Midbrain (tissue), 1 donor: ENCODE results near the gene NPEPL1.

Experiments
- DNase-seq: peaks from one replicate; lab custom pipeline; 2025; lab: John Stamatoyannopoulos, UW

NPEPL1 gene

DNA sequence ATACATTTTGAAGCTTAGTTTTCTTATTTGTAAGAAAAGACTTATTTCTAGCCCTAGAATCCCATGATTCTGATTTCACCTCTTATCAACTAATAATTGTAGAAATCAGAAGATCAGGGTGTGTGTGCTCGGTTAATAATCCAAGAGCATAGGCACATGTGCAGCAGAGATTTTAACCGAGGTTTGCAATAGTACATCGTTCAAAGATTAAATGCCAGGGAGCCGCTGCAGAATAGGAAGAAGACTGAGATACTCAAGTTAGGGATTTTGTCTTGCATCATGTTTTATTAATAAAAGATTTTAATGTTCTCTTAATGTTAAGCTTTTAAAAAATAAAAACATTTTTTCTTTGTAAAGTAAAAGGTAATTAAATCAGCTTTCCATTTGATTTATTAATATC lies 34.6 kb upstream of the NPEPL1 start:
- DNase-seq: no peak

DNA sequence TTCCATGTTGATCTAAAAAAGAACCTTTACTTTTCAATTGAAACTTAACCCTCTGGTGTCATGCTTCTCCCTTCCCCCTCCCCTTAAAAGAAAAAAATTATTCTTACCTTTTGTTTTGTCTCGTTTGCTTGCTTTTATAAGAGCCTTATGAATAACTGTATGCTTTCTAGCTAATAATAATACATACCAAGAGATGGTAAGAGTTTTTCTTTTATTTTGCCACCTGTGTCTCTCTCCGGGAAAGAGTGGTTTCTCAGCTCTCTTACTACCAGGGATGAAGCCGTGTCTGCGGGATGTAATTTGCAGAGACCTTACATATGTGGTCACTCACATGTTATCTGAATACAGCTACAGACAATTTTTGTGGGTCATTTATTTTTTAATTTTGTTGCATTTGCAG lies 33.8 kb upstream of the NPEPL1 start:
- DNase-seq: no peak

DNA sequence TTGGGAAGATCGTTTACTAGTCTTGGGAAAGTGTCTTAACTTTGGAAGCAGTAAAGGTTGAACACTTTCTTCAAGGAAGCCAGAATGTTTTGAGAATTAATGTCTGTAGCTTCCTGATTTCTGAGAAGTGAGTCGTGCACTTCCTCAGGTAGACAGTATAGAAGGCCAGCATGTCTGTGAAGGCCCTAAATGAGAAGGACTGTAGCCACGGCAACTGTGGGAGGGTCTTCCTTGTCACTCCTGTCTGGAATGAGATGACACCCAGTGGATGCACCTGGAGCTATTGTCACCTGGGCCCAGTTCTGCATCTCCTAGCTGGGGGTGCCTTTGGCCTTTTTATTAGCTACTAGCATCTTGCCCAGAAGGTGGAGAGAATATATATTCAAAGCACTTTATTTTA lies 32.8 kb upstream of the NPEPL1 start:
- DNase-seq: no peak

DNA sequence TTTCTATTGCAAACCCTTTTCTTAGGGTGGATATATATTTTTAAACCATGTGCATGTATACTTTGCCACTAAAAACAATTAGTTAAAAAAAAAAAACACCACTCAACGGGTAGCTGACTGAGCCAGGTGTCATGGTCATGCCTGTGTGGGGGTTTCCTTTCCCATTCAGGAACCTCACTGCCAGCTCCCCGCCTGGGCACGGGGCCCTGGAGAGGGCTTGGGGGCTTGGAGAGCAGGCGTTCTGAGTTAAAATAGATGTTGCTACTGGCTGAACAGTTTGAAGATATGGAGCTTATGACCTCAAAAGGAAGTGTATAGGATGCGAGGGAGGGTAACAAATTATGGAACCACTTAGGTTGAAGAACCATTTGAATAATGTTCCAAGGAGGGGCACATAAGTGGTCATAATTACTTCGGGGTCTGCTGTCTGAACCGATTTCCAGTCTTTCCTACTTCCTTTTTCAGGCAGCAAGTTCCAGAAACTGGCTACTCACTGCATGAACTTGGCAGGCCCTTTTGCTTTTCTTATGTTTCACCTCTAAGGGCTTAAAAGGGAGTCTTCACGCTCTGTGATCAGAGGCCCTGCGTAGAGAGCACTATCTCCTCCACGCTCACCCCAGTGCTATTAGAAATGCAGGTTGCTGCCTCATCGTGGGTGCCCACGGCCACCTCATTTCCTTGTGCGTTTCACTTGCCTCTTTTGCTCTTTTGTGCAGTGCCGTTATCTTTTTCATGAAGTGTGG lies 31.6 kb upstream of the NPEPL1 start:
- no peak for DNase-seq

DNA sequence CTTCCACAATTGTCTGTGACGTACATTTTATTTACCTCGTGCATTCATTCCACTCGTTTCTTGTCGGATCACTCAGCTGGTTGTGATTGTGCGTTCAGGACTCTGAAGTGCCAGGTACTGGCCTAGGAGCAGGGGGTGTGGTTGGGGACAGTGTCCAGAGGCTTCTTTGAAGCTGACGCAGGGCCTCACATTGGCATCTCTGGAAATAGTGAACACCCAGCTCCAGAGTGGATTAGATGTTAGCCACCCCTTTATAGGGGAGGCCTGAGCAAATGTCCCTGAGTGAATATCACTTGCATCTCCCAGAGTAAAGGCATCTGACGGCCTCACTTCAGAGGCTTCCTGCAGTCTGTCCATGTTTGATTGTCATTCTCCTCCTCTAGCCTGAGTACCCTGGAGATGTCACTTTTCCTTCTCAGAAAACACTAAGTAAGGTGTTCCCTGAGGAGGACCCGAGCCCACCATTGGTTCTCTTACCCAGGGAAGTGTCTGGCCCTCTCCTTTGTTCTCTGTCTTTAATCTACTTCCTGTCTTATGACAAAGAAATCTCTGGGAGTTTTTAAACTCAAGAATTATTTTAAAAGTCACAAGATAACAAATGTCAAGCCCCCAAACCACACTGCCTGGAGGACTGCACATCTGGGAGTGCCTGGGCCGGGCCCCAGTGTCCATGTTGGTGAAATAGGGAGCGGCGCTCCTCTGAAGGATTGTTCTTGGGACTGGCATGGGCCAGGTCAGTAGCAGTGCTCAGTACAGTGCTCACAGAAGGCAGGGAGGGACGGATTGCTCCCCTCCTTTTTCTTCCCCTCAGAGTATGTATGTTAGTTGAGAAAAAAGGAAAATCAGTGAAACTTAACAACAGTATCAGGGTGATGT lies 30.8 kb upstream of the NPEPL1 start:
- DNase-seq: no peak

DNA sequence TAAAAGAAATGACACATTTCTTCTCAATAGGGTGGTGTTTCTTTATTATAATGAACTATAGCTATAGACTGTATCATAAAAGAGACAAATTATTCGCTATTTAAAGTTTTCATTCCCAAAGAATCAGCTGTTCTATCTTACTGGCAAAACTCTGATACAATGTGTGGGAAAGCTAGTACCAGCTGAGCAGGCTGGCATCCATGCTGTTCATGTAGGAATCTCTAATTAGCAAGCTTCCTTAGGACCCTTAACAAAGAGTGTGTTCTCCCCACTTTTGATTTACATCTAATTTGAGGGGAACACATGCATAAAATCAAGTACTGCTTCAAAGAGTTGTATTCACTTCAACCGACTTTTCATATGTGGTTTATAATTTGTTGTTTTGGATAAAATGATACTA lies 28.3 kb upstream of the NPEPL1 start:
- no peak for DNase-seq

DNA sequence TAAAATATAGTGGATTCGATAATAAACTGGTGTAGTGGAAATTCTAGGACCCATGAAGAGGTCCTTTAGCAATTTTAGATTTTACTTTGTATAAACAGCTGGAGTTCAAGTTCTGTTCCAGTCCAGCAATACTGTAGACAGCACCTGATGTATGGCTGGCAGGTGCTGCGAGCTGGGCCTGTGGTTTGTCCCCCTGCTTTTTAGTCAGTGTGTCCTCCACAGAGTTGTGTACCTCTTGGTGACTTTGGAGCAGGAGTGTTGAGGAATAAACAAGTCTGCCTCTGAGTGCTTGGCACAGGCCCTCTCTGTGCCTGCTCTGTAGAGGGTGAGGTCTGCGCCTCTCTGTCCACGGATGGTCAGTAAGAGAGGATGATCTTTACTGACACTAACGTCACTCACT lies 27.7 kb upstream of the NPEPL1 start:
- DNase-seq: no peak

DNA sequence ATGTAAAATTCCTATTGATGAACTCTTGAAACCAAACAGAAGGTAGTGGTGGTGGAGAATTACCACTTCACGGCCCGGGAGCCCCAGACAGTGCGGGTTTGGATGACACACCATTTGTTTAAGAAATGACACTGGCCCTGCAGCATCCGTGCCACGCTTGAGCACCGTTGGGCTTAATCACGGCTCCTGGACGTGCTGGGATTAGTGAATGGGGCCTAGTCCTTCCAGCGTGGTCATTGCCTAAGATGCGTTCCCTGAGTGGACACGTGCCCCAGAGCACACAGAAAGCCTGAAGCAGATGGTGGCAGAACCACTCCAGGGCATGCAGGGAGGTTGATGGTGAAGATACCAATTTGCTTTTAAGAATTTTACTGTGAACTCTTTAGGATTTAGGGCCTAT lies 27.0 kb upstream of the NPEPL1 start:
- no peak for DNase-seq

DNA sequence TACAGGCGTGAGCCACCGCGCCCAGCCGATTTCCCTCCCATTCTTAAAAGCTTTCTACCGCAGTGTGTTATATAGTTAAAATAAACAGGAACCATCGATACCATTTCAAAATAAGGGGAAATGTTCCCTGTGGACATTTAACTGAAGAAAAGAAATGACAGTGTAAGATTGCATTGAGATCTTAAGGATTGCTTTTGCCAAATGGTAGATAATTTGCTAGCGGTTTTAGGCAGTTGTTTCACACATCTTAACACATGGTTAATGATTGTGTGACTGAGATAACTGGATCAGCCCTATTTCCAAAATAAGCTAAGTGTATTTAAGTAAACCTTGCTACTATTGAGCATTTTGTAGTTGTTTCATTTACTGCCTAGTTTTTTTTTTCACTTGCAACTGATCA lies 25.9 kb upstream of the NPEPL1 start:
- no peak for DNase-seq

DNA sequence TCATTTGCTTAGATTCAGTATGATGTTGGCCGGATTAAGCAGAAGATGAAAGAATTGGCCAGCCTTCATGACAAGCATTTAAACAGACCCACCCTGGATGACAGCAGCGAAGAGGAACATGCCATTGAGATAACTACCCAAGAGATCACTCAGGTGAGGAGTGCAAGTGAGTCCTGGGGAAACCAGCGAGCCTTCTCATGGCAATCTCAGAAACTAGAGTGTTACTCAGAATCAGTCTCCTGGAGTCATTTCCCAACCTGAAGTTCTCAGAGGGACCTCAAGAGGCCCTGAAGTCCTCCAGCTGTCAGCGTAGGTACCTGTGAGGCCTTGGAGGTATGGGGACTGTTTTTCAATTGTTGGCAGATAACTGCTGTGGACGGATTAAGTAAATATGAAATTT lies 24.6 kb upstream of the NPEPL1 start:
- no peak for DNase-seq

DNA sequence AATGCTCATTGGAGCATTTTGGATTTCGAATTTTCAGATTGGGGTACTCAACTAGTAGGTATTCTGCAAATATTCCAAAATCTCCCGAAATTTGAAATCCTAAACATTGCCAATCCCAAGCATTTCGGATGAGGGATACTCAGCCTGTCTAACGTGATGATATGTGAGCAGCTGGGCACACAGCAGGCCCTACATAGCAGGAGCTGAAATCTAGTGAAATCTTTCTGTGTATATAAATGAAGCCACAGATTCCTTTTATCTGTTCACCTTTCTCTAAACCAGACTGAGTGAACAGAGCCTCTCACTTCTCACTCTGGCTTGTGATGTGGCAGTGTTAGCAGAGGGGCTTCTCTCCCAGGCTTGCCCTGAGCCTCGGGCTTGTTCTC lies 23.7 kb upstream of the NPEPL1 start:
- no peak for DNase-seq

DNA sequence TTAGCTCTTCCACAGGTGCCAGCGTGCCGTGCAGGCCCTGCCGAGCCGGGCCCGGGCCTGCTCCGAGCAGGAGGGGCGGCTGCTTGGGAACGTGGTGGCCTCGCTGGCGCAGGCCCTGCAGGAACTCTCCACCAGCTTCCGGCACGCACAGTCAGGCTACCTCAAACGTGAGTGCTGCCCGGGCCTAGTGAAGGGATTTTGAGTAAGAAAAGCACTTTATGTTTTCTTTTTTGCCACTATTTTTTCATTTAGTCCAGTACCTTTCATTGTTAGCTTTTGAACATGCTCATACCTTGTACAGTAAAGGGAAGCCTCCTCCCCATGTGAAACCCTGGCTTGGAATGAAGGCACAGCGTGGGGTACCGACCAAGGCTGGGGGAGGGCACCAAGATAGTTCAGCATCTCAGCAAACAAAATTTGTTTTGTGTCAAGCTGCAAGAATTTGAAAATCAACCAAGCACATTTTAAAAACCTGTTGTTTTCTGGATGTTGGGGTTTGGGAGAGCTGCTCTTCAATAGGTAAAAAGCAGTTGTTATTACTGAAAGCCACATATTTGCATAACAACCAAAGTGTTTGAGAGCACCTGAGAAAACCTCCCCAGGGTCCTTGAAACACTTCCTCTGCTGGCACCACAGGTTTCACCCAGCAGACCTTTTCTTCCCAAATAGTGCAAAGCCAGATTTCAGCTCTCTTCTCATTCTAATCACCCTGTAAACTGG lies 23.2 kb upstream of the NPEPL1 start:
- DNase-seq: no peak

DNA sequence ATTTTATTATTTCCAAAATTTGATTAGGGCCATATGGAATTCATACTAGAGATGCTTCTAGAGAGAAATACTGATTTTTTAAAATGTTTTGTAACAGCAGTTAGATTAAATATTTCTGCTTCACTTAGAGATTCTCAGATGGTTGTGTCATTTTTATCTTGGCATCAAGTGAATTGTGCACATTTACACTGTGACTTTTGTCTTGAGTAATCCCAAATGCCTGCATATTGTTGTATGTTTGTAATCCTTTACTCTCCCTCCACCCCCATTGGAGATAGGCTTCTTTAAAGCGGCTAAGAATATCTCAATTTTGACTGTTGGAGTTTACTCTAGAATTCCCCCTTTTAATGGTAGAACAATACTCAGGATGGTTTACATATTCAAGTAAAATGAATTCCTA lies 22.5 kb upstream of the NPEPL1 start:
- DNase-seq: no peak

DNA sequence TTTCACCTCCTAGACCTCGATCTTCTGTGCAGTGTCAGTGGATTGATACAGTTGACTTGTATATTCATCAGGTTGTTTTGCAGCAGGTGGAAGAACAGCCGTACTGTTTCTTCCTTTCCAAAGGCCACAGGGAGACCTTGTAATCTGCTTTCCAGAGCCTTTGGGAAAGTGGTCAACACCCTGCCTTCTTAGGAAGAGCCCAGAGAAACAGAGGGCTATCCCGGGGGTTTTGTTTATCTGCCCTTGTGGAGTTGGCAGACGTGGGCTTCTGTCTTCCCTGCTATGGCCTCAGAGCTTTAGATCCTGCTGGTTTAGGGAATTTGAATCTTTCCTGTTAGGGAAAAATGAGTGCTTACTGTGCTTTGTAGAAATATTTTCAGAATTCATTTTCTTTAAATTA lies 21.9 kb upstream of the NPEPL1 start:
- DNase-seq: no peak

DNA sequence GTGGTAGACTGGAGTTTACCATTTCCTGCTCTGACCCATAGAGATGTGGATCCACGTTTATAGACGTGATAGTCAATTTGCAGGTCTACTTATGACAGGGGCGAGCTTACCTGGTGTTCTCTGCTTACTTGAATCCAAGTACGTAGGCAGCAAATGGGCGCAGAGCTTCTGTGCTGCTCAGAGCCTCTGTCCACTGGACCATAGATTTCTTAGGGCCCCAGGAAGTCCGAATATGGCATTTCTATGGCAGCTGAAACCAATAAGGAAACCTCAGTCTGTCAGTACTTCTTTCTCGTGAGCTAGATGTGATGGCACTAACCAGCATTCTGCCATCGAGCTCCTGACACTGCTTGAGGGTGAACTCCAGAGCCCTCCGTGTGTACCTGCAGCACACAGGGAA lies 19.5 kb upstream of the NPEPL1 start:
- no peak for DNase-seq

DNA sequence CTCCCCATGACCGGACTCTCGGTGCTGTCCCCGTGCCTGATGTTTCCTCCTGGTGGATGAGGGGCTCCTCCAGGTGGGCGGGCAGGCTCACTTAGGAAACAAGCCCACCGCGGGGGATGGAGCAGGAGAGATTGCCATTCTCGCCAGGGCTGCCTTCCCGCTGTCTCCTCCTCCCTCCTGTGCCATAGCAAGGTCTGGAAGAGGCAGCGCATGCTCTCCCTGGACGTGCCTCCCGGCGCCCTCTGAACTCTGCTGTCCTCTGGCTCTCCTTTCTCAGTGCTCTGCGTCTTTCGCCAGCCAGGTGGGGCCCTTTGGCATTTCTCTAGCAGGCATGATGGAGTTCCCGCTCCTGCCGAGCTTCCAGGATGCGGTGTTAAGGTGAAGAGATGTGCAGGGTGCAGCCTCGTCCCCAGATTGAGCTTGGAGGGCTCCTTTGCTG lies 17.4 kb upstream of the NPEPL1 start:
- DNase-seq: no peak

DNA sequence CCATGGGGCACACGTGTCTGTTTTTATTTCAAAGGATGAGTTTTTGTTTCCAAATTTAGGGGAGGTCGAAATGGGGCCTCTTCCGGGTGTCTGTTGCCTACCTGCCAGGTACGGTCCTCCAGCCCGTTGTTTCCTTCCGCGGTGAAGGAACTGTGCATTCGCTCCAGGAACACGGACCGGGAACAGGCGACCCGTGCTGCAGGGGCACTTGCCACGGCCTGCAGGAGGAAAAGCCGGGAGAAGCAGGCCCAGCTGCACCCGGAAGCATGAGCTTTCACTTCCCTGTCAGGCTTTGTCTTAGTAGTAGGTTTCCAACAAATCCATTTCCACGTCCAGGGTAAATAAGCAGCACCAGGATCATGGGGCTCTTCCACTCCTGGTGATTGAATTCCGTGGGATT lies 17.0 kb upstream of the NPEPL1 start:
- no peak for DNase-seq

DNA sequence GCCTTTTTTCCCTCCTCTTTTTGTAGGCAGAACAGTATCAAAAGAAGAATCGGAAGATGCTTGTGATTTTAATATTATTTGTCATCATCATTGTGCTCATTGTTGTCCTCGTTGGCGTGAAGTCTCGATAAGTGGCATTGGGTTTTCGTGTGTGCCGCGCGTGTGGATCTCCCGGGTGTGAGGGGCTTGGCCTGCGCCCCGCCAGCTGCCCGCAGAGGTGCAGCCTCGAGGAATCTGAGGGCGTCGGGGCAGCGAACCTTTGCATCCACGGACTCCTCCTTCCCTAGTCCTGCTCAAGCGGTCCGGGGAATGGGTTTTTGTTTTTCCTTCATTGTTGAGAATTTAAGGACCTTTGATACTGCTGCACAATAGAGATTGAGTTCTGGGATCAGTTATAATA lies 16.4 kb upstream of the NPEPL1 start:
- DNase-seq: no peak

DNA sequence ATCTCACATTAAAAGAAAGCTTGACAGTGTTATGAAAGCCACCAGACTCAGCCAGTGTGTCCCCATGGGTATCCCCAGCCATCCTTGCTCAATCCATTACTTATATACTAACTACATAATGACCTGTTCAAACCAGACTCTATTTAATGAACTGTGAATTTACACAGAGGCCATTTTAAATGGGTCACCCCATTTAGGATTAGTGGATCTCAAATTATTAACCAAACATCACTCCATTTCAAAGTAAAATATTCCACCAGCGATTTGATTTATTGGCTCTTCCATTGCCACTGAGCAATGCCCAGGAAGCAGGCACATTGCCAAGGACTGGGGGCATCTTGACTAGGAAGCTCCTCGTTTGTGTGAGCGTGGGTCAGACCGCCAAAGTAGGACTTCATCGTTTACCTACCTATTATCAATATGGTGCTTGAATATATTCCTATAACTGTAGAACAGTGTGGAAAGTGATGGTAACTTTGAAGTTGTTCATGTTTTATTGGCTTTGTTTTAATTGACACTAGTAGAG lies 15.5 kb upstream of the NPEPL1 start:
- no peak for DNase-seq

DNA sequence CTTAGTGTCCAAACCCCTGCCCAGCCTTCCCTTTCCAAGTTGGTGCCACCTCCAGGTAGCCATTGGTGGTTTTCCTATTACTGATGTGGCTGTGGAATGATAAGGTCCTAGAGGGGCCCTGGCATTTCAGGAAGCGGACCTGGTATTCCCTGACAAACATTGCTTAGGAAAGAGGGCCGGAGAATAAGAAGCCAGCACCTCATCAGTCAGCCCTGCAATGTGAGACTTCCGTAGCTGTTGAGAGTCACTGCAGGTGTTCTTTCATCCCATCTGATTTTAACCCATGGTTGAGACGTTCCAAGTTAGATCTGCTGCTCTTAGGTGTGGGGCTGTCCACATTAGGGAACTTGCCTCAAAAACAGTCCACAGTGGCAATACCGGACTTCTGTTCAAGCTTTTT lies 14.8 kb upstream of the NPEPL1 start:
- no peak for DNase-seq

DNA sequence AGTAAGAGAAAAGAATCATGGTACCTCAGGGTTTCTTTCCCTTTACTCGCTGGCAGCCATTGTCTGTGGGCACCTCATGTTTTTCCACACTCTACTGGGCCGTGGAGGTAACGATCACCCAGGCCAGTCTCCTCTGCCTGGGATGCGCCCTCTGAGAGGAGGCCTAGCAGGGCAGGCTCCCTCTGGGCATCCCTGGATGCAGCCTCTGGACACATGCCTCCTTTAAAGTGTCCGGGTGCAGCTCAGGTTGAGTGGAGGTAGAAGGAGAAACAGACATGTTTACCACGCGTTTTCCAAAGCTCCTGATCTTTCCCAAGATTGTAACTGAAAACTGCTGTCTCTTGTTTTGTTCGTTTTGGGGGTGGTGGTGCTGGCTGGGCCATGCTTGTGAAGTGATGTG lies 13.8 kb upstream of the NPEPL1 start:
- DNase-seq: no peak

DNA sequence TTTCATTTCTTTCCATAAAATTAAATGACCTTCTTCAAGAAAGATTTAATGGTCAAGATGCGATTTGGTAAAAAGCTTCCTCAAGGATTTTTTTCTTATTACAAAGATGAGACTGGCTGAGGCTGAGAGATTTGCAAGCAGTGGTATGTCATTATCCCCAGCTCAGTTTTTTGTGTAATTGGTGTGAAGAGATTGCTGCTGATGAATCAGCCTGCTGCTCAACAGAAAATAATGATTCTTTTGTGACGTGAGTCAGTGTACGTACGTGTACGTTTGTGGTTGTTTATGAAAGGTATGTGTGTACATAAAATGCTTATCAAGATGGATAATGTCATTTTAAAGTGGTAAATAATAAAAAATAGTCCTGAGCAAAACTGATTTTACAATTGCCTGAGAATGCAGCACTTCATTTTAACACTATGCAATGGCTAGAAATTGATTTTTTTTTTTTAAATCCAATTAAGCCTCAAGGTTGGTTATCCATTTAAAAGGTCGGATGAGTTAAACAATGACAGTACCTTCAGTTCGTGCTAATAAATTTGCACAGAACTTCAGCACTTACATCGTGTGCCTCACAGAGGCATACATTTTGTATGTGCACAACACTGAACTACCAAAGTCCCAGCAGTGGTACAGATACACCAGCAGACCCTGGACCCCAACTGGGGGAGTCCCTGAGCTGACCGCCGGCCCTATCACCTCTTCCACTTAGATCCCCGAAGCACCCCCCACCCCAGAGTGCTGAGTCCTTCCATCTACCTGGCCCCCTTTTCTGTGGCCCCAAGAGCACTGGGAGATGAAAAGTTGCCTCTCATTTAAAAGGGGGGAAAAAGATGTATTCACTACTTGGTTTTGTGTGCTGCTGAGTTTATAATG lies 9.7 kb upstream of the NPEPL1 start:
- DNase-seq: no peak
